Fibroblast of lung (primary cell): Measurements from ENCODE around the gene GRID1.

Experiments
- CTCF ChIP-seq, 2 donors: IDR thresholded peaks in 1 of 2; conservative IDR thresholded peaks in 1 of 2; 1 replicate in 1 of 2; 2 replicates in 1 of 2; pipeline ENCODE4 v1.5.1; 2011 to 2012; ENCODE audit warnings: low read length in 2 of 2, control low read depth in 1 of 2, inconsistent platforms in 1 of 2, low read depth in 1 of 2, mild to moderate bottlenecking in 1 of 2
- EZH2 ChIP-seq: IDR thresholded peaks from 2 replicates; pipeline ENCODE4 v1.5.1; 2012; ENCODE audit warnings: low read length, control low read depth, mild to moderate bottlenecking; ENCODE audit errors: missing control alignments

GRCh38 chr10:85609509-85609908, 757.1 kb downstream of the GRID1 start:
- TF ChIP-seq CTCF (conservative IDR thresholded peaks at IDR 0.05 in 1 of 2, IDR thresholded peaks at IDR 0.05 in 1 of 2; ENCODE audit: low read depth in 1 of 2, low read length in 2 of 2): no peak
- no peak for TF ChIP-seq EZH2
